Upper lobe of left lung (tissue), 6 donors: ENCODE results near the gene CHAF1A. TPM values are rescaled to one million over a fixed set of nuclear protein-coding genes. Genes with fewer than 3 reads are reported as not detected.

Source experiments
- ATAC-seq, 2 donors: fragments of 200-7000 bp; cut with Tn5 transposase; one replicate each; pipeline ENCODE4 v1.9.1; 2022; ENCODE audit warnings: mild to moderate bottlenecking in 2 of 2, moderate library complexity in 2 of 2; ENCODE audit not compliant: low FRiP score in 2 of 2
- DNase-seq, 2 donors: peaks; one replicate each; pipeline ENCODE4 v3.0.0-alpha.2; 2019 to 2020
- H3K27ac ChIP-seq, 4 donors: fragments of 200-600 bp; sonication (generic); one replicate each; pipeline ENCODE4 v1.5.1; 2016 to 2019
- H3K27me3 ChIP-seq, 4 donors: fragments of 200-600 bp; sonication (generic); one replicate each; pipeline ENCODE4 v1.5.1; 2017 to 2019
- H3K36me3 ChIP-seq, 4 donors: fragments of 200-600 bp; sonication (generic); one replicate each; pipeline ENCODE4 v1.5.1; 2016 to 2019
- H3K4me1 ChIP-seq, 4 donors: fragments of 200-600 bp; sonication (generic); one replicate each; pipeline ENCODE4 v1.5.1; 2018 to 2019
- H3K4me3 ChIP-seq, 4 donors: fragments of 200-600 bp; sonication (generic); one replicate each; pipeline ENCODE4 v1.5.1; 2017 to 2019; ENCODE audit warnings: mild to moderate bottlenecking in 2 of 4, moderate library complexity in 1 of 4
- H3K9me3 ChIP-seq, 4 donors: fragments of 200-600 bp; sonication (generic); one replicate each; pipeline ENCODE4 v1.5.1; 2018 to 2019
- CTCF ChIP-seq, 6 experiments: fragments of 450-650 bp in 4 of 6; fragments of 200-600 bp in 2 of 6; sonication (generic) in 2 of 6; IDR thresholded peaks; one replicate each; pipeline ENCODE4 v1.5.1; 2016 to 2019; ENCODE audit warnings: antibody characterized with exemption in 6 of 6
- EP300 ChIP-seq, 4 donors: sonication (generic); formaldehyde crosslinking; IDR thresholded peaks; one replicate each; pipeline ENCODE4 v1.5.1; 2017; ENCODE audit warnings: antibody characterized with exemption in 4 of 4, control low read depth in 2 of 4
- POLR2A ChIP-seq, 4 donors: fragments of 450-650 bp; IDR thresholded peaks; one replicate each; pipeline ENCODE4 v1.5.1; 2016 to 2017; ENCODE audit warnings: antibody characterized with exemption in 4 of 4, mild to moderate bottlenecking in 2 of 4
- POLR2AphosphoS5 ChIP-seq, 2 donors: sonication (generic); formaldehyde crosslinking; IDR thresholded peaks; one replicate each; pipeline ENCODE4 v1.5.1; 2017; ENCODE audit warnings: antibody characterized with exemption in 2 of 2
- WGBS, 2 donors: methylation state at CpG; one replicate each; pipeline ENCODE4 v1.1.5; 2017 to 2018; 5-methylcytosine and 5-hydroxymethylcytosine counted together
- total RNA-seq, 6 donors: library from RNA; depleted of rRNA in 4 of 6; stranded (reverse); fragments of >200 nt in 4 of 6; gene quantifications; one replicate each; pipeline versions ENCODE4 v1.1.0 to v1.2.1, GENCODE V29; 2016 to 2021
- donor health status: DM: no; HTN: no; CAD: no; lungs with moderate emphysema.
- donor health status: DM: no; HTN: yes; CAD: no; lungs with severe emphysema.

The CHAF1A gene
- total RNA-seq, 6 donors from 2014 or later: 3.3 to 16.8 (median 10.1) TPM

DNA sequence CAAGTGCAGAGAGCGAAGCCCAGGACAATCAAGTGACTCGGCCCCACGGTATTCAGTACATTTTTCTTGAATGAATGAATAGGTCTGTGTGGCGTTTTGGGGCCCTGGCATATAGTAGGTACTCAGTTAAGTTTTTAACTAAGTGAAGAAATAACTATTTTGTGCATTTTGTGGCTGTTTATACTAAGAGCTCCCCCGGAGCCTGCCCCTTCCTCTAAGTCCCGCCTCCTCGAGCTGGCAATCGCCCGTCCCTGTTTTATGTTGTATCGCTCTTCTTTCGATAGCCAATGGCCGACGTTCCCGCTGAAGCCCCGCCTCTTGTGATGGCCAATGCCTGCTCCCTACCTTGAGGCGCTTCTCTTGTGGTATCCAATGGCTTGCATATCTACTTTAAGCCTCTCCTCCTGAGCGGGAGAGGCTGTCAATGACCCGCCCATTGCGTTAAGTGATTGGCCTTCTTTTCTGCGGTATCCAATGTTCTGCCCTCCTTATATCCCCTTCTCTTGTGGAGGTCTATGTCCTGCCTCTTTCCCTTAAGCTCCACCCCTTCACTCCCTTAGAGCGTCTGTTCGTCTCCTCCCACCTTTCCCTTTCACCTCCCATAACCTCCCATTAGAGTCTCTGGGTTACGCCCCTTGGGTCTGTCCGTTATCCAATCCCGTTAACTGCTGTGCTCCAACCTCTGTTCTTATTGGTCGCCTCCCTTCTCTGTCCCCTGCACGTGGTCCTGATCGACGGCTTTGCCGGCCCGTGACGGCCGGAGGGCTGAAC is 69.1 kb downstream of the CHAF1A start:
- peaks cover 20 to 30% (median 26%) of the 10 kb centered on the region in 4 donors for H3K4me1 ChIP-seq
- peaks cover 0 to 14% (median 8%) of the 10 kb centered on the region in 4 donors for H3K36me3 ChIP-seq
- peak overlapping the region; percentile 55 to 99 (median 85) for H3K4me3 ChIP-seq
- WGBS, 2 donors: 0 to 1% methylated on average over 32 to 33 of the region's 33 CpGs
- peak in 1 of 2 donors; percentile 99 for DNase-seq
- H3K27me3 ChIP-seq: no peaks in the 10 kb centered on the region
- ATAC-seq: peak; percentile 96 to 99
- TF ChIP-seq CTCF (IDR thresholded peaks at IDR 0.05) (no peak), POLR2A (IDR thresholded peaks at IDR 0.05) (peak in 3 of 4 donors; percentile 43 to 81 (median 71)), POLR2AphosphoS5 (IDR thresholded peaks at IDR 0.05) (peak; percentile 11 to 61), EP300 (IDR thresholded peaks at IDR 0.05) (no peak)
- no peaks in the 10 kb centered on the region for H3K9me3 ChIP-seq
- peak overlapping the region; percentile 87 to 94 (median 88) for H3K27ac ChIP-seq

DNA sequence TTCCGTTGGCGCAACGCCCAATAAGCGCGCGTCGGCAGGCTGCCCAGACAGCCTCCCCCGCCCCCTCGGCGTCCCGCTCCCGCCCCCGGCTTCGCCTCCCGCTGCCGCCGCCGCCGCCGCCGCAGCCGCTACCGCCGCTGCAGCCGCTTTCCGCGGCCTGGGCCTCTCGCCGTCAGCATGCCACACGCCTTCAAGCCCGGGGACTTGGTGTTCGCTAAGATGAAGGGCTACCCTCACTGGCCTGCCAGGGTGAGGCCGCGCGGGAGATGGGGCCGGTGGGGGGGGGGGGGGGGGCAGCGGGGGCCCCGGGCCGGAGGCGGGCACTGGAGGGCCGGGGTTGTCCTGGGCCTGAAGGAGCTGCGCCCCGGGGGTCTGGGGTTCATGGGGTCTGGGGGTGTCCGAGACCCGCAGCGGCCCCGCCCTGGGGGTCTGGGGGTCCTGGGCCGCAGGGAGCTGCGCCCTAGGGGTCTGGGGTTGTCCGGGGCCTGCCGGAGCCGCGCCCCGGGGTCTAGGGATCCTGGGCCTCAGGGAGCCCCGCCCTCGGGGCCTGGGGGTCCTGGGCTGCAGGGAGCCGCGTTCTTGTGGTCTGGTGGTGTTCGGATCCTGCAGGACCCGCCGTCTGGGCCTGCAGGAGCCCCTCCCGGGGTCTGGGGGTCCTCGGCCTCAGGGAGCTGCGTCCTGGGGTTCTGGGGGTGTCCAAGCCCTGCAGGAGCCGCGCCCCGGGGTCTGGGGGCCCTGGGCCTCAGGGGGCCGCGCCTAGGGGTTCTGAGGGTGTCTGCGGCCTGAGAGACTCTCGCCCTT is 69.9 kb downstream of the CHAF1A start, which contains the start of gene HDGFL2:
Gene HDGFL2 (plus strand): TSS at position 124 of the 801 bp plus-strand sequence. CDS start 54 bp downstream, at position 178.
- peaks cover 0 to 21% (median 16%) of the 10 kb centered on the region in 4 donors for H3K36me3 ChIP-seq
- H3K4me1 ChIP-seq: peaks cover 20 to 30% (median 26%) of the 10 kb centered on the region in 4 donors
- no peaks in the 10 kb centered on the region for H3K27me3 ChIP-seq
- peak within 1 kb of the TSS; percentile 76 to 99 (median 86) for H3K4me3 ChIP-seq
- H3K9me3 ChIP-seq: no peaks in the 10 kb centered on the region
- no peak for ATAC-seq
- WGBS, 2 donors: 0% methylated on average over 7 to 23 of the region's 71 CpGs
- TF ChIP-seq CTCF (IDR thresholded peaks at IDR 0.05) (no peak), EP300 (IDR thresholded peaks at IDR 0.05) (no peak), POLR2A (IDR thresholded peaks at IDR 0.05) (no peak), POLR2AphosphoS5 (IDR thresholded peaks at IDR 0.05) (no peak)
- DNase-seq: peak in 1 of 2 donors; percentile 99
- H3K27ac ChIP-seq: peak within 1 kb of the TSS; percentile 87 to 94 (median 88)

DNA sequence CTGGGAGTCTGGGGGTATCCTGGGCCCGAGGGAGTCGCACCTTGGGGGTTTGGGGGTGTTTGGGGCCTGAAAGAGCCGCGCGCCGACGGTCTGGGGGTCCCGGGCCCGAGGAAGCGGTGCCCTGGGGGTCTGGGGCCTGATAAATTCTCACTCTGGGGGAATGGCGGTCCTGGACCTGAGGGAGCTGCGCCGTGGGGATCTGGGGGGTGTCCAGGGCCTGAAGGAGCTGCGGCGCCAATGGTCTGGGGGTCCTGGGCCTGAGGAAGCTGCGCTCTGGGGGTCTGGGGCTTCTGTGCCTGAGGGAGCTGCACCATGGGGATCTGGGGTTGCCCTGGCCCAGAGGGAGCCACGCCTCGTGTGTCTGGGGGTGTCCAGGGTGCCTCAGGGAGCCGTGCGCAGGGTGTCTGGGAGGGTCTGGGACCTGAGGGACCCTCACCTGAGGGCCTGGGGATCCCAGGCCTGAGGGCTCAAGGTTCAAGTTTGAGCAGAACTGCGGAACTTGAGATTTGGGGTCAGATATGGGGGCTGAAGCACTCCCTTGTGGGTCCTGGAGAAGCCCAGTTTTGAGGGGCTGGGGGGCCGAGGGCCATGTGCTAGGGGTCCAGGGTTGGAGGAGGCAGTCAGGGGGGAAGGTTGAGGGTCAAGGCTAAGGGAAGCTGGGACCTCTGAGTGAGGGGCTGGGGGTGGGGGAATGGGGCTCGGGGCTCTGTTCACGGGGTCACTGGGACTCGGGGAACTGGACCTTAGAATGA is 70.7 kb downstream of the CHAF1A start:
- H3K9me3 ChIP-seq: no peaks in the 10 kb centered on the region
- TF ChIP-seq CTCF (IDR thresholded peaks at IDR 0.05): no peak
- no peak for TF ChIP-seq POLR2A (IDR thresholded peaks at IDR 0.05)
- TF ChIP-seq POLR2AphosphoS5 (IDR thresholded peaks at IDR 0.05): no peak
- TF ChIP-seq EP300 (IDR thresholded peaks at IDR 0.05): no peak
- H3K27ac ChIP-seq: peak overlapping the region in 3 of 4 donors; percentile 58 to 90 (median 87)
- peaks cover 20 to 30% (median 26%) of the 10 kb centered on the region in 4 donors for H3K4me1 ChIP-seq
- H3K36me3 ChIP-seq: peaks cover 0 to 24% (median 20%) of the 10 kb centered on the region in 4 donors
- WGBS, 2 donors: 26 to 61% methylated on average over 5 to 22 of the region's 25 CpGs
- H3K4me3 ChIP-seq: peak overlapping the region; percentile 76 to 99 (median 86)
- ATAC-seq (no peak), DNase-seq (peak in 1 of 2 donors; percentile 66)
- H3K27me3 ChIP-seq: no peaks in the 10 kb centered on the region

DNA sequence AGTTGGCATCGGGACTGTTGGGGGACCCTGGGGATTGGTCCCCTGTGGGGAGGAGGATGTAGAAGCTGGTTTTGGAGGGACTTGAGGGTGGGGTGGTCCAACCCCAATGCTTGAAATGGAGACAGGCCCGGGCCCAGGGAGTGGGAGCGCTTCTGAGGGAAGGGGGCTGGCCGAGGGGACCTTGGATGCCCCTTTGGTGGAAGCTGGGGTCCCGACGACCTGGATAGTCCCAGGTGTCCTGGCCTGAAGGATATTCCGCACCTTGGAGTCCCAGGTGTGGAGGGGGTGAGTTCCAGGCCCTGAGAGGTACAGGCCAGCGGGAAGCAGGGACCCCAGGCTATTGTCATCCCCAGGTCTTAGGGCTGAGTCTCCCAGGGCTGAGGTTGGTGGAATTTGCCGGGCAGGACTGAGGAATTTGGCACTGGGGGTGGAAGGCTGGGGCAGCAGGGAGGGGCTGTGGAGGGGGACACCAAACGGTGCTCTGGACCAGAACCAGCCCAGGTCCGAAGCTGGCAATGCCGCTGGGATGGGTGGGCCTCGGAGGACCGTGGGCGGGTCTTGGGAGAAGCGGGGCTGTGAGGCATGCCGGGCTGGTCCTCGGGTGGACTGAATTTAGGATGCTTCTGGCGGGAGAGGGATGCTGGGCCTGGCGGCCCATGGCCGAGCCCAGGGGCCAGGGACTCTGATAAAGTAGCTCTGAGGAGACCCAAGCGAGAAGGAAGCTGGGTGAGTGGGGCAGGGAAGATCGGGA is 71.5 kb downstream of the CHAF1A start:
- Histone ChIP-seq H3K4me1 (peaks cover 20 to 30% (median 26%) of the 10 kb centered on the region in 4 donors), H3K4me3 (peak overlapping the region in 3 of 4 donors; percentile 20 to 94 (median 76)), H3K36me3 (peaks cover 0 to 32% (median 24%) of the 10 kb centered on the region in 4 donors), H3K27ac (peak overlapping the region in 1 of 4 donors; percentile 4), H3K27me3 (no peaks in the 10 kb centered on the region), H3K9me3 (no peaks in the 10 kb centered on the region)
- DNase-seq (peak in 1 of 2 donors; percentile 83), ATAC-seq (no peak)
- TF ChIP-seq CTCF (IDR thresholded peaks at IDR 0.05) (no peak), POLR2A (IDR thresholded peaks at IDR 0.05) (no peak), POLR2AphosphoS5 (IDR thresholded peaks at IDR 0.05) (no peak), EP300 (IDR thresholded peaks at IDR 0.05) (no peak)
- 36 to 40% methylated on average over 18 to 23 of the region's 23 CpGs for WGBS, 2 donors
